ENCODE results near the gene CCL15.
"Not testable (repeated sequence)": the region's sequence is repeated elsewhere in the genome, so short reads cannot be mapped to it uniquely, and the experiment has no call there.

The CCL15 gene

DNA sequence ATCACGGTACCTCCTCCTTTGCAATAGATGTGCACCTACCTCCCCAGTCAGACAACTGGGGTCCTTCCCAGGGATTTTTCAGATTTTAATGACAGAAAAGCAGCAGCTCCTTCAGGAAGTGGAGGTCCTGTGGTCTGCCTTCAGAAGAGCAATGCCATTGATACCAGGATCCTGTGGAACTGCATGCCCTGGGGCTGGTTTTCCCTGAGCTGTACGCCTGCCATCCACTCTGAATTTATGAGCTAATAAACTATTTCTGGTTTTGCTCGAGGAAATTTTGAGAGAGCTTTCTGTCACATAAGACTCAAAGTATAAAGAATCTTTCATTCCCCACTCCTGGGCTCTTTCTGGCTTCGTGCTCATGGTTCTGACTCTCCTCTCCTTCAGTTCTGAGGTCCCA is 26.4 kb upstream of the CCL15 start:
- CTCF ChIA-PET = no interaction called here
- TF ChIP-seq, protein P1, sequence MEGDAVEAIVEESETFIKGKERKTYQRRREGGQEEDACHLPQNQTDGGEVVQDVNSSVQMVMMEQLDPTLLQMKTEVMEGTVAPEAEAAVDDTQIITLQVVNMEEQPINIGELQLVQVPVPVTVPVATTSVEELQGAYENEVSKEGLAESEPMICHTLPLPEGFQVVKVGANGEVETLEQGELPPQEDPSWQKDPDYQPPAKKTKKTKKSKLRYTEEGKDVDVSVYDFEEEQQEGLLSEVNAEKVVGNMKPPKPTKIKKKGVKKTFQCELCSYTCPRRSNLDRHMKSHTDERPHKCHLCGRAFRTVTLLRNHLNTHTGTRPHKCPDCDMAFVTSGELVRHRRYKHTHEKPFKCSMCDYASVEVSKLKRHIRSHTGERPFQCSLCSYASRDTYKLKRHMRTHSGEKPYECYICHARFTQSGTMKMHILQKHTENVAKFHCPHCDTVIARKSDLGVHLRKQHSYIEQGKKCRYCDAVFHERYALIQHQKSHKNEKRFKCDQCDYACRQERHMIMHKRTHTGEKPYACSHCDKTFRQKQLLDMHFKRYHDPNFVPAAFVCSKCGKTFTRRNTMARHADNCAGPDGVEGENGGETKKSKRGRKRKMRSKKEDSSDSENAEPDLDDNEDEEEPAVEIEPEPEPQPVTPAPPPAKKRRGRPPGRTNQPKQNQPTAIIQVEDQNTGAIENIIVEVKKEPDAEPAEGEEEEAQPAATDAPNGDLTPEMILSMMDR (IDR thresholded peaks at IDR 0.05; ENCODE audit: control extremely low read depth, extremely low read depth, low read depth, missing control alignments) = no peak
- no peak for DNase-seq (ENCODE audit: extremely low spot score)
- POLR2A ChIA-PET = no interaction called here

DNA sequence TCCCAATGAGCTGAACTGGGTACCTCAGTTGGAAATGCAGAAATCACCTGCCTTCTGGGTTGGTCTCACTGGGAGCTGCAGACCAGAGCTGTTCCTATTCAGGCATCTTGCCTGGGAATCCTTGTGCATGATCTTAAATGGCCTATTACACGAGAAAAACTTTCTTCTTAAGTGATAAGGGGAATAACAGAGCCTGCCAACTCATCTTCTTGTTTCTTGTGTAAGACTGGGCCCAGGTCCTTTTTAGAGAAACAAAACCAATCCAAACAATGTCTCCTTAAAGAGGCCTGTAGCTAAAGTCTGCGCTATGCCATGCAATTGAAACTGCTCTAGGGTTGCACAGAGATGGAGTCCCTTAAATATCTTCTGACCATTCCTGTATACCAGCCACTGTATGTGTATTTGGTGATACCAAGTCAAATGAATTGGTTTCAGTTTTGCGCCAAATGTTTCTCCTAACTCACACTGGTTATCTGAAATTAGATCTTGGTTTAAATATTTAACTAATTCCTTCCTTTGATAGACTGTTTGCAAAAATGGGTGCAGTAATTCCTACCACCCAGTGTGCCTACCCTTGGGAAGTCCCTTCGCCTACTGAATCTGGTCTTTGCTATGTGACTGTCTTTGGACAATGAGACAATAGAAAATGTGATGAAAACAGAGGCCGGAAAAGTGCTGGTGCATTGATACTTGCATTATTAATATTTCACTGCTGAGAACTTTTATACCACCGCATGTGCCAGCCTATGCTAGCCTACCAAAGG is 22.9 kb upstream of the CCL15 start:
- CTCF ChIA-PET = interaction anchor here (0.9 to 1.5 kb wide), 5 partner anchors 13 to 126 kb away, joined by 3 to 4 read pairs (median 4); no protein-coding TSS in a partner anchor
- POLR2A ChIA-PET = no interaction called here
- DNase-seq (ENCODE audit: extremely low spot score) = no peak
- TF ChIP-seq, protein P1 (IDR thresholded peaks at IDR 0.05; ENCODE audit: control extremely low read depth, extremely low read depth, low read depth, missing control alignments) = no peak

DNA sequence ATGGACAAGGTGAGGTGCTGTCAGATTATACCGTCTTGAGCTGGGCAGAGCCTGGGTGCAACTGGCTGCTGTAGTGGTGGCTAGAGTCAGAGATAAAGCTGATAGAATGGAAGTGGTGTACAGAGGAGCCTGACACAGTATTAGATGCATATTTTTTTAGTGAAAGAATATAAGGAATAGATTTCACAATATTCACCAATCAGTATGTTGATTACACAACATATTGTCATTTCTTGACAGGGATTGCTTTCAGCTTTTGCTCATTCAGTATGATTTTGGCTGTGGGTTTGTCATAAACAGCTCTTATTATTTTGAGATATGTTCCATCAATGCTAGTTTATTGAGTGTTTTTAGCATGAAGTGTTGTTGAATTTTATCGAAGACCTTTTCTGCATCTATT is 18.1 kb upstream of the CCL15 start:
- TF ChIP-seq, protein P1 (IDR thresholded peaks at IDR 0.05; ENCODE audit: control extremely low read depth, extremely low read depth, low read depth, missing control alignments) = no peak
- ChIA-PET CTCF (interaction anchor here (0.9 to 2.9 kb wide), 5 partner anchors 9 to 54 kb away, joined by 3 to 15 read pairs (median 3); no protein-coding TSS in a partner anchor), POLR2A (no interaction called here)
- DNase-seq (ENCODE audit: extremely low spot score) = no peak

DNA sequence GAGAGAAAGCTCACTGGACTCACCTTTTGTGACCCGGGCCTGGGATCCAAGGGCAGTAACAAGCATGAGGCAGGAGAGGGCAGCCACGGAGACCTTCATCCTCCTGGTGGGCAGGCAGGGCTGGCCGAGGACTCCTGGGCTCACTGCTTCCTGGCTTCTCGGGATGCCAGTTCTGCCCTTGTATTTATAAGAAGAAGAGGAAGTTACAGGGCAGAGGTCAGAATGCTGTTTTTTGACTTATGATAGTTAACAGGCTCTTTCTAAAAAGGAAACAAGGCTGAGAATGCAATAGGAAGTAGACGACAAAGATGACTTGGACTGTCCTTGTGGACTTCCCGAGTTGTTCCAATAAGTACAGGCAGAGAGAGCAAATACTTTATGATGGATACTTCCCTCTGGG is 16.4 kb upstream of the CCL15 start, which contains the start of gene CCL23:
Gene CCL23, minus strand, starts transcription at position 174 of the 400 bp plus-strand sequence. Its CDS starts 75 bp downstream, at position 99.
- no peak for DNase-seq (ENCODE audit: extremely low spot score)
- ChIA-PET CTCF (interaction anchor here (0.8 to 2.9 kb wide), 2 partner anchors 48 to 55 kb away, joined by 3 to 15 read pairs; no protein-coding TSS in a partner anchor), POLR2A (no interaction called here)
- TF ChIP-seq, protein P1 (IDR thresholded peaks at IDR 0.05; ENCODE audit: control extremely low read depth, extremely low read depth, low read depth, missing control alignments) = no peak

DNA sequence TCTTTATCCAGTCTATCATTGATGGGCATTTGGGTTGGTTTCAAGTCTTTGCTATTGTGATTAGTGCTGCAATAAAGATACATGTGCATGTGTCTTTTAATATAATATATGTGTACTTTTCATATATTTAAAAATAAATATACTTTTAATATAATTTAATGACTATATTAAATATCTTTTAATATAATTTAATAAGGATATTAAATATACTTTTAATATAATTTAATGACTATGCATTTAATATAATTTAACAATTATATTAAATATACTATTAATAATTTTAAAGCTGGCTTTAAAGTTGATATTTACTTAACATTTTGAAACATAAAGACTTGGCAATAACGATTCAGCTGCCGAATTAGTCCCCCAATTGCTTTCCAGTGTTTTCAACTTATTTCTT is 15.2 kb upstream of the CCL15 start:
- CTCF ChIA-PET = no interaction called here
- POLR2A ChIA-PET = no interaction called here
- TF ChIP-seq, protein P1 (IDR thresholded peaks at IDR 0.05; ENCODE audit: control extremely low read depth, extremely low read depth, low read depth, missing control alignments) = no peak
- no peak for DNase-seq (ENCODE audit: extremely low spot score)

DNA sequence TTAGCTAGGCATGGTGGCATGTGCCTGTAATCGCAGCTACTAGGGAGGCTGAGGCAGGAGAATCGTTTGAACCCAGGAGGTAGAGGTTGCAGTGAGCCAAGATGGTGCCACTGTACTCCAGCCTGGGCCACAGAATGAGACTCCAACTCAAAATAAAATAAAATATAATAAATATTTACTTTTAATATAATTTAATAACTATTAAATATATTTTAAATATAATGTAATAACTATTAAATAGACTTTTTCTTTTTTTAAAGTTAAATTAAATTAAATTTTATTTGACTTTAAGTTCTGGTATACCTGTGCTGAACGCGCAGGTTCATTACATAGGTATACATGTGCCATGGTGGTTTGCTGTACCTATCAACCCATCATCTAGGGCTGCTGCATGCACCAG is 14.5 kb upstream of the CCL15 start:
- DNase-seq (ENCODE audit: extremely low spot score); POLR2A ChIA-PET: not testable (repeated sequence)
- CTCF ChIA-PET = interaction anchor here (2.1 kb wide), 1 partner anchor 10 kb away, joined by 6 read pairs; no protein-coding TSS in a partner anchor

DNA sequence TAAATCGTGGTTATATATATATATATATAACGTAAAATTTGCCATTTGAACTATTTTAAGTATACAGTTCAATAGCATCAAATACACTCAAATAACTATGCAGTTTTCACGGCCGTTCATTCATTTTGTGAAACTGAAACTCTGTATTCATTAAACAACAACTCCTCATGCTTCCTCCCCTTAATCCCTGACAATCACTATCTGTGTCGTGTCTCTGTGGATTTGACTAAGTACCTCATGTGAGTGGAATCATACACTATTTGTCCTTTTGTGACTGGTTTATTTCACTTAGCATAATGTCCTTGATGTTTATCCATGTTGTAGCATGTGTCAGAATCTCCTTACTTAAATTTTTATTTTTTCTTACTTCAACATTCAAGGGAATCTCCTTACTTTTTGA is 13.6 kb upstream of the CCL15 start:
- TF ChIP-seq, protein P1 (IDR thresholded peaks at IDR 0.05; ENCODE audit: control extremely low read depth, extremely low read depth, low read depth, missing control alignments) = no peak
- POLR2A ChIA-PET = no interaction called here
- DNase-seq (ENCODE audit: extremely low spot score) = no peak
- CTCF ChIA-PET = interaction anchor here (2.1 kb wide), 1 partner anchor 9 kb away, joined by 6 read pairs; no protein-coding TSS in a partner anchor

Data from GM10248 (cell line).